Activated CD4-positive, CD25-positive, alpha-beta regulatory T cell treated with anti-CD3 and anti-CD28 coated beads, Interleukin-2, amount 50 U/mL, for 24 hours (primary cell): Measurements from ENCODE around the gene SUMO2.
"Not testable (repeated sequence)": the region's sequence is repeated elsewhere in the genome, so short reads cannot be mapped to it uniquely, and the experiment has no call there.

Experiments
- ATAC-seq, 2 donors: fragments of 150-1000 bp; cut with Tn5 transposase; one replicate each; pipeline ENCODE4 v1.10.0; 2021; ENCODE audit warnings: mild to moderate bottlenecking in 1 of 2, moderate library complexity in 1 of 2

The SUMO2 gene

DNA sequence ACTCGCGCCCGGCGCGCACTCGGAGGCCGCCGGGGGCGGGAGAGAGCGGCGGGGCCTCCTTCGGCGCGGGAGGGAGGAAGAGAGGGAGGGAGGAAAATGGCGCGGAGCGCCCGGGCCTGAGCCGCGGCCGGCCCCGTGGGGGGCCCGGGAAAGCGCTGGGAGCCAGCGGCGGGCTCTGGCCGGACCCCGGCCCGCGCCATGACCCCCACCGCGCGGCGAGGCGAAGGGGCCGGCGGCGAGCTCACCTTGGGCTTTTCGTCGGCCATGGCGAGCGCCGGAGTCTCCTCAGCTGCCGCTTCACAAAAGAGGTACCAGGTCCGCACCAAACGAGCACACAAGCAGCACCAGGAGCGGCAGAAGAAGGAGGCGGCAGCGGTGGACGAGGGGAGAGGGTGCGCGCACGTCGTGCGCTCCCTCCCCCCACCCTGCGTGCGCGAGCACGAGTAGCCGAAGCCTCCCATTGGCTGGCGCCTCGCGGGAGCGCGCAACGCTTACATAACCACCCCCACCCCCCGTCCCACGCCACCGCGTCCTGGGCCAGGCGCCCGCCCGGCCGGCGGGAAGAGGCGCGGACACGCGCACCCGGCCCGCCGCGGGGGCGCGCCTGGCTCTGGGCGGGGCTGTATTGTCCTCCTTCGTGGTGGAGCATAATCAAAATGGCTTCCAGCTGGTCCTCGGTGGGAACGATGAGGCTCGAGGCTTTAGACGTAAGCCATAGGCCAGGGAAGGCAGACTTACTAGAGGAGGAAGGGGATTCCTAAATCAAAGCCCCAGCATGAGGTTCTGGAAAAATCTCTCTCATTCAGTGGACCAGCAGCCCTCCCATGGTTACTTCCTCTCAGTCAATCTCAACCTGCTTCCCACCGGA lies at the start of gene SUMO2:
TSS of gene SUMO2 (minus strand) at position 391 of the 868 bp plus-strand sequence. CDS start at position 266, 125 bp downstream.
- ATAC-seq = peak; percentile 84 to 87

DNA sequence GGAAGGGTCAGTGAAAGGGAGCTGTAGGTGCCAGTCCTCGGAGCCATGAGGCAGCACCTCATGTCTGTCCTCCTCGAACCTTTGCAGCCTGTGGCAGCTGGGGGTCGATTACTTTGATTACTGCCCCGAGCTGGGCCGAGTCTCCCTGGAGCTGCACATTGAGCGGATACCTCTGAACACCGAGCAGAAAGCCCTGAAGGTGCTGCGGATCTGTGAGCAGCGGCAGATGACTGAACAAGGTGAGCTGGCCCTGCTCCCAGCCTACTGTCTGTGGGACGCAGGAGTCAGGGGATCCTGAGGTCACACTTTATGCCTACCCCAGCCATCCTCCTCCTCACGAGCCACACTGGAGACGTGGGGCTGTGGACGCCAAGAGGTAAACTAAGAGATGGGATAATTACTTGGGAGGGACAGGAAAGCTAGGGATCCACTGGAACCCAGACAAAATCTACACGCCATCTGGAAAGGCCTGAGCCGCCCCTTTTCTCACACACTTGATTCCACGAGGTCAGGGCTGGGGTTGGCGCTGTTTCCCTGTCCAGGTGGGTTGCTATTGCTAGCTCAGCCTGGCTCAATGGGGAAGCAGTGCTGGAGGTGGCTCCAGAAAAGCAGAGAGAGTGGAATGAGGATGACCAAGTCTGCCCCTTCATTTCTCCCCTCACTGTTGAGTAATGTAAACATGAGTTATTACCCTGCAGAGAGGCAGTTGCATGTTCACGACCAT lies 49.1 kb upstream of the SUMO2 start:
- ATAC-seq = no peak

DNA sequence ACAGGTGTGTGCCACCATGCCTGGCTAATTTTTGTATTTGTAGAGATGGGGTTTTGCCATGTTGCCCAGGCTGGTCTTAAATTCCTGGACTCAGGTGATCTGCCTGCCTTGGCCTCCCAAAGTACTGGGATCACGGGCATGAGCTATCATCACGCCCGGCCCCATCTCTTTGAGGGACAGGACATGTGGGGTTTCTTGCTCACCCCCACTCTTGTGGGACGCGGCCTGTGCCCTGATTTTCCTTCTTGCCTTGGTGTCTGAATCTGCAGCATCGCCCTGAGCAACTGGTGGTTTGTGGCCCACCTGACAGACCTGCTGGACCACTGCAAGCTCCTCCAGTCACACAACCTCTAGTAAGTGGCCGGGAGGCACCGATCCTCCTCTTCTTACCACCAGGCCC lies 48.3 kb upstream of the SUMO2 start:
- no peak for ATAC-seq

DNA sequence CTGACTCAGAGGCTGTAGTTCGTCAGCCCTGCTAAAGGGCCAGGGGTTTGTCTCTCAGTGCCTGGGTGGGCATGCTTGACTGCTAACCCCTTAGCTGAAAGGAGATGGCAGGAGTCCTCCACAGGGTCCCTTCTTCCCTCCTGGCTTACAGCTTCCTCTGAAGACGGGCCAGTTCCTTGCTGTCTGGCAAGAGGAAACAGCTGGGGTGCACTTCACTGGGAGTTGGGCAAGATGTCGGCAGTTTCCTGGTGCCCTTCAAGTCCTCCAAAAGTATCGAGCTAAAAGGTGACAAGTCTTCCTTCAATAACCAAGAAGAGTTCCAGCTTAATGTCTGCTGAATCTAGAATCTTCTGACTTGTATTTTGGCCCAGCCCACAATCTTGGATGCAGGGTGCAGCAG lies 46.1 kb upstream of the SUMO2 start:
- ATAC-seq = no peak

DNA sequence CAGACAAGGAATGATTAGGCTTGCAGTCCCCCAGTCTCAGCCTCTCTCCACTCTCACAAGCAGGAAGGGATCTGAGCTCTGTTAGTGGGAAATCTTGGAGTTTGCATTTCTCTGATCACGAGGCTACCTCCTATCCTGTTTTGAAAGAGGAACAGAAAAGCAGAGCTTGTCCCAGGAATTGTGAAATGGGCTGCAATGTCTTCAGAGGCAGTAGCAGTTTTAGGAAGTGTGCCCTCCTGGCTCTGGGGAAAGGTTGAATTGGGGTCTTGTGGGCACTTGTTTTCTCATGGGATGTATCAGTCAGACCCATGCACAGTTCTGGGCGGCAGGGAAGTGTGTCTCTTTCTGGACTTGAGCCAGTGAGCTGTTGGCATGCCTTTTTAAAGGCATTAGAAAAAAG lies 45.5 kb upstream of the SUMO2 start:
- no peak for ATAC-seq

DNA sequence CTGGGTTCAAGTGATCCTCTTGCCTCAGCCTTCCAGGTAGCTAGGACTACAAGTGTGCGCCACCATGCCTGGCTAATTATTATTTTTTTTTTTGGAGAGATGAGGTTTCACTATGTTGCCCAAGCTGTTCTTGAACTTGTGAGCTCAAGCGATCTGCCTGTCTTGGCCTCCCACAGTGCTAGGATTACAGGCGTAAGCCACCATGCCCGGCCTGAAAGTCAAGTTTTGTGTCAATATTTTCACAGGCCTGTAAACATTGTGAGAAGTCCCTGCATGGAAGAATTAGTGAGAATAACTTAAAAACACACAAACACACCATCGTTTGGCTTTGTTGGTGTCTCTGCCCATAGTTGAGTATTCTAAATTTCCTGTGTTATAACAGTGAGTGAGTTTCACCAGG lies 45.0 kb upstream of the SUMO2 start:
- no peak for ATAC-seq

DNA sequence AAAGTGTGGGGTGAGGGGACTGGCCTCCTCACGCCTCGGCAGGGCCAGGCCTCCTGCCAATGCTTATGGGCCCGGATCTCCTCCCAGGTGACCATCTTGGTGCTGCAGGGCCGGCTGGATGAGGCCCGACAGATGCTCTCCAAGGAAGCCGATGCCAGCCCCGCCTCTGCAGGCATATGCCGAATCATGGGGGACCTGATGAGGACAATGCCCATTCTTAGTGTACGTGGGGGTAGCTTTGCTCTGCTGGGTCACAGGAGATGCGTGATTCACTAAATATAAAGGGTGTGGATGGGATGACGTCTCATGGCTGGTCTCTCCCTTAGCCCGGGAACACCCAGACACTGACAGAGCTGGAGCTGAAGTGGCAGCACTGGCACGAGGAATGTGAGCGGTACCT lies 42.3 kb upstream of the SUMO2 start:
- ATAC-seq = no peak

DNA sequence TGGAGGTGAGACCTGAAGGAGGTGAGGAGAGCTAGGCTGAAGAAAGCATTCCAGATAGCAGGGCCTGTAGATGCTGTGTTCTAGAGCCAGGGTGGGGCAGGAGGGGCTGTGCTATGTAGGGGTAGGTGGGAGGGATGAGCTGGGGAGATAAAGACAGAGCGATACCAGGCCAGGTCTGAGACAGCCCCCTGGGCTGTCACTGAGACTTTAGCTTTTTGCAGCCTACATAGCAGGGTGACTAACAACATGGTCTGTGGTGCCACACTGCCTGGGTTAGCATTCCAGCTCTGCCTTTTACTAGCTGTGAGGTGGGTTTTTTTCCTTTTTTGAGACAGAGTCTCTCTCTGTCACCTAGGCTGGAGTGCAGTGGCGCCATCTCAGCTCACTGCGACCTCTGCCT lies 37.1 kb upstream of the SUMO2 start:
- no peak for ATAC-seq

DNA sequence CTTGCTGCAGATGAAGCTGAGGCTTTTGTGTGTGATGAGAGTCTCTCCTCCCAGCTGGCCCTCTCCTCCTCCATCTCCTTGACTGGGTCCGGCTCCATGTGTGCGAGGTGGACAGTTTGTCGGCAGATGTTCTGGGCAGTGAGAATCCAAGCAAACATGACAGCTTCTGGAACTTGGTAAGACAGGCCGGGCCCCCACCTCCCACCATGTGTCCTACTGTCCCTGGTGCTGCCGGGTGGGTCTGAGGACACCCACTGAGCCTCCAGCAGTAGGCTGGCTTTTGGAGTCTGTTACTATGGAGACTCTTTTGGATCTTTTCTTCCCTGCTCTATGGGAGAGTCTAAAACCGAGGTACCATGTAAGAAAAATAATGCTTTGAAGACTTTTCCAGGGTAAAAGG lies 35.4 kb upstream of the SUMO2 start:
- no peak for ATAC-seq

DNA sequence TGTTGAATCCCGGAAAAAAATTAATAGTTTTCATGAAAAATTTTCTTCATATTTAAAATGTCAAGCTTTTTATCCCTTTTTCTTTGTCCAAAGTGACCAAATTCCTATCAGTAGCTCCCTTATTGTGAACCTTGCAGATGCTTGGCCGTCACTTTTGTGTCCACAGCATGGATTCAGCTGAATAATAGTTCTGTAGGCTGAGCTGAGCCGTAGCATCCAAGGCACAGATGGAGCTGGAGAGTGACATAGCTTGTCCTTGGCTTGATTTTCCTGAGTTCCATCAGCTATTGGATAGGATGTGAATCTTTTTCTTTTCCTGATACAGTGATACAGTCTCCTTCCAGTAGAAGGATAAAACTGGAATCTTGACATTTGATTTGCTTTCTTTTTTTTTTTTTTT lies 26.3 kb upstream of the SUMO2 start:
- no peak for ATAC-seq

DNA sequence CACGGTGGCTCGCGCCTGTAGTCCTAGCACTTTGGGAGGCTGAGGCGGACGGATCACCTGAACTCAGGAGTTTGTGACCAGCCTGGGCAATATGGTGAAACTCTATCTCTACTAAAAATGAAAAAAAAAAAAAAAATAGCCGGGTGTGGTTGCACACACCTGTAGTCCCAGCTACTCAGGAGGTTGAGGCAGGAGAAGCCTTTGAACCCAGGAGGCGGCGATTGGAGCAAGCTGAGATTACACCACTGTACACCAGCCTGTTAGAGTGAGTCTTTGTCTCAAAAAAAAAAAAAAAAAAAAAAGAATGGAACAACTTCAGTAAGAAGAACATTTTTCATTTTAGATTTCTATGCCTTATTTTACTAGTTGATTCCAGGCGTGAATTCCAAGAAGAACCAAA lies 25.4 kb upstream of the SUMO2 start:
- ATAC-seq = no peak

DNA sequence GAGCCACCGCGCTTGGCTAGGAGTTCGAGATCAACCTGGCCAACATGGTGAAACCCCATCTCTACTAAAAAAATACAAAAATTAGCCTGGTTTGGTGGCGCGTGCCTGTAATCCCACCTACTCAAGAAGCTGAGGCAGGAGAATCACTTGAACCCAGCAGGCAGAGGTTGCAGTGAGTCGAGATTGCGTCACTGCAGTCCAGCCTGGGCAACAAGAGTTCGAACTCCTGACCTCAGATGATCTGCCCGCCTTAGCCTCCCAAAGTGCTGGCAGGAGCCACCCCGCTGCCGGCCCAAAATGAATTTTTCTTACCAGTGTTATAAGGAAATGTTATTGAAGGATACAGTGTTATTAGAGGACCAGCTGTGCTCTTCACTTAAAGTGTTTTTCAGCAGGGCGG lies 25.0 kb upstream of the SUMO2 start:
- ATAC-seq = no peak

DNA sequence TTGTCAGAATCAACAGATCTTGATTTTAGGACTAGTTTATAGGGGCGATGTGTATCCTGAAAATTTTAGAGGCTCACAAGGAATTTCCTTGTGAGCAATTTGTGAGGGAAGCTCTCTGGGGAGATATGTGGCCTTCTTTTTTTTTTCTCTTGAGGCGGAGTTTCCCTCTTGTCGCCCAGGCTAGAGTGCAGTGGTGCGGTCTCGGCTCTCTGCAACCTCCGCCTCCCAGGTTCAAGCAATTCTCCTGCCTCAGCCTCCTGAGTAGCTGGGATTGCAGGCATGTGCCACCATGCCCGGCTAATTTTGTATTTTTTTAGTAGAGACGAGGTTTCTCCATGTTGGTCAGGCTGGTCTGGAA lies 24.3 kb upstream of the SUMO2 start:
- not testable (repeated sequence) for ATAC-seq

DNA sequence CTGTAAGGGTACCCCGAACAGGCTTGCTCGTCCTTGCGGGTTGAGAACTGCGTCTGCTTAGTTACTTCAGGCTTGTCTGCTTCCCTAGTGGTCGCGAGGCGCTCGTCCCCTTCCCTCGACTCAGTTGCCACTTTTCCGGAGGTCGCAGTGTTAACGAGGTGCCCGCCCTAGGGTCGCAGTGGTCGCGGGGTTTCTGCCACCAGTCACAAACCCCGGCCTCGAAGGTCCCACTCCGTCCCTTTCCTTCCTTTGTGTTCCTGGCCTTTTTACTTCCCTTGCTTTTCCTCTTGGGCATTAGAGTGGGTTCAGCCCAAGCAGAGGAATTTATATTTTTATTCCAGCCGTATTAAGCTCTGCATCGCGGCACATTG lies 23.0 kb upstream of the SUMO2 start:
- peak; percentile 9 to 13 for ATAC-seq

DNA sequence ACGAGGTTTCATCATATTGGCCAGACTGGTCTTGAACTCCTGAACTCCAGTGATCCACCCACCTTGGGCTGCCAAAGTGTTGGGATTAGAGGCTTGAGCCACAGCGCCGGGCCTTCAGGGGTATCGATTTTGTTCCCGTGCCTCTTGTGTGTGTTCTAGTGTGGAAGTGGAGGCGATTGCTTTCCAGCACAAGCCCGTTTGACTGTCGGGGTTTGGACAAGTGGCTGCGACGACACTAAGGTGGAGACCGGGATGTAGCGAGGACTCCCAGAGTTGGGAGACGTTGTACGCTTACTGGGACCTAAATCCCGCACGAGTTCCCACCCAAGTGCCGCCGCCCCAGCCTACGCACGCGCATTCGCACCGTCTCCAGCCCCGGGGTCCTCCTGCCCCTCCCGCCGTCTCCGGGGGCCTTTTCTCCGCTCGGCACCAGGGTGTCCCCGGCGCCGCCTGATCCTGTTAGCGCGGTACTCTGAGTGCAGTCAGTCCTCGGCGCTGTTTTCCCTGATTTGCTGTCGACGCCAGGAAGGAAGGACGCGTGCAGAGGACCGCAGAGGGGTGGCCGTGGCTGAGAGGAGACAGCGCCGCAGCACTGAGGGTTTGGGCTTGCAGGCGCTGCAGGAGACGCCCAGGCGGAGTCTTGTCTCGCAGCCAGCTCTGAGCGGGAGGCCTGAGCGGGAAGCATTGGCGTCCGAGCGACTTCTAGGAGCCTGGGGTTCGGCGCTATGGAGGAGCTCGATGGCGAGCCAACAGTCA lies 22.5 kb upstream of the SUMO2 start, which contains the start of gene NUP85:
TSS of gene NUP85 (plus strand) at position 643 of the 756 bp plus-strand sequence. CDS start at position 726, 83 bp downstream.
- ATAC-seq = peak; percentile 87 to 90

DNA sequence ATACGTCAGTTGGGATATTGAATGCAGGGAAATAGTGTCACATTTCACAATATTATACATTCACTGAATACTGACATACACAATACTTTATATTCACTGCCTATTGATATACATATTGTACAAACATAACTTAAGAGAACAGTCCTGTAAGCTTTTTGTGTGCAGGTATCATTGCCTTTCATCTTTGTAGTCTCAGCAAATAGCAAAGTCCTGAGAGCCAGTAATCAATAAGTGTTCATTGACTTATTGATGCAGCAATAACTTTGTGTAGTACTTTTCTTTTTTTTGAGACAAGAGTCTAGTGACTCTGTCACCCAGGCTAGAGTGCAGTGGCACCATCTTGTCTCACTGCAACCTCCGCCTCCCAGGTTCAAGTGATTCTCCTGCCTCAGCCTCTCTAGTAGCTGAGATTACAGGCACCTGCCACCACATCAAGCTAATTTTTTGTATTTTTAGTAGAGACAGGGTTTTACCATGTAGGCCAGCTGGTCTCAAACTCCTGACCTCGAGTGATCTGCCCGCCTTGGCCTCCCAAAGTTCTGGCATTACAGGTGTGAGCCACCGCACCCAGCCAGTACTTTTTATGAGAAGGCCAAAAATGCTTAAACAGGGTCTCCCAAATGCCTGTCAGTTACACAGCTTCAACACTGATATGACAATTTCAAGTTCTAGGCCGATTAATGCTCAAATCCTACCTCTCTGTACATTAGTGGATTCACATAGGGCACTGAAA lies 17.3 kb upstream of the SUMO2 start:
- no peak for ATAC-seq

DNA sequence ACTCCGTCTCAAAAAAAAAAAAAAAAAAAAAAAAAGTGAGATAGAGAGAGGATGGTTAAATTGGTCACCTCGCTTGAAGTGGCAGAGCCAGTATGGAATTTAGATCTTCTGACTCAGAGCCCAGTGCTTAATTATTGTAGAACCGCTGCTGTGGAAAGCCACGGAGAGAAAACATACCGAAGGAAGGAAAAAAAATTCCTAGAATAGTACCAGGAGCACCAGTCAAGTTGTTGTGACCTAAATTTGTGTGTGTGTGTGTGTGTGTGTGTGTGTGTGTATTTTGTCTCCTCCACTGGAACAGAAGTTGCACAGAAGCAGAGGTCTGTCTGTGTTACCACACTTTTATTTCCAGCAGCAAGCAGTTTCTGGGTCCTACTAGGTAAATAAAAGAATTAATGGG lies 12.1 kb upstream of the SUMO2 start:
- no peak for ATAC-seq

DNA sequence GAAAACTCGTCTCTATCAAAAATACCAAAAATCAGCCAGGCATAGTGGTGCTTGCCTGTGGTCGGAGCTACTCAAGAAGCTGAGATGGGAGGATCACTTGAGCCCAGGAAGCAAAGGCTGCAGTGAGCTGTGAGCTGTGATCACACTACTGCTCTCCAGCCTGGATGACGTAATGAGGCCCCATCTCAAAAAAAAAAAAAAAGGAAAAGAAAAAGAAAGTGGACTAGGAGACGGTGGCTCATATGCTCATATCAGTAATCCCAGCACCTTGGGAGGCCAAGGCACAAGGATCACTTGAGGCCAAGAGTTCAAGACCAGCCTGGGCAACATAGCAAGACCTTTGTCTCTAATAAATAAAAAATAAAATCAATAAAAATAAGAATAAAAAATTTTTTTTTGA lies 8.8 kb upstream of the SUMO2 start:
- ATAC-seq = no peak

DNA sequence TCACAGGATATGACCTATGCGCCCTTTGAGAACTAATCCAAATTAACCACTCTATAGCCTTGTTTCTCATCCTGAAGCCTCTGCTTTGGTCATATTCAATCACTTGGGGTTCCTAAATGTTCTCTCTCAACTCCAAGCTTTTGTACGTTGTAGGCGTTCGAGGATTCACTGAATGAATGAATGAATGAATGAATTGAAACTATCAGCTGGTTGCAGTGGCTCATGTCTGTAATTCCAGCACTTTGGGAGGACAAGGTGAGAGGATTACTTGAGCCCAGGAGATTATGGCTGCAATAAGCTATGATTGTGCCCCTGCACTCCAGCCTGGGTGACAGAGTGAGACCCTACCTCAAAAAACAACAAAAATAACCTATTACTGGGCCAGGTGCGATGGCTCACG lies 5.9 kb upstream of the SUMO2 start:
- no peak for ATAC-seq

DNA sequence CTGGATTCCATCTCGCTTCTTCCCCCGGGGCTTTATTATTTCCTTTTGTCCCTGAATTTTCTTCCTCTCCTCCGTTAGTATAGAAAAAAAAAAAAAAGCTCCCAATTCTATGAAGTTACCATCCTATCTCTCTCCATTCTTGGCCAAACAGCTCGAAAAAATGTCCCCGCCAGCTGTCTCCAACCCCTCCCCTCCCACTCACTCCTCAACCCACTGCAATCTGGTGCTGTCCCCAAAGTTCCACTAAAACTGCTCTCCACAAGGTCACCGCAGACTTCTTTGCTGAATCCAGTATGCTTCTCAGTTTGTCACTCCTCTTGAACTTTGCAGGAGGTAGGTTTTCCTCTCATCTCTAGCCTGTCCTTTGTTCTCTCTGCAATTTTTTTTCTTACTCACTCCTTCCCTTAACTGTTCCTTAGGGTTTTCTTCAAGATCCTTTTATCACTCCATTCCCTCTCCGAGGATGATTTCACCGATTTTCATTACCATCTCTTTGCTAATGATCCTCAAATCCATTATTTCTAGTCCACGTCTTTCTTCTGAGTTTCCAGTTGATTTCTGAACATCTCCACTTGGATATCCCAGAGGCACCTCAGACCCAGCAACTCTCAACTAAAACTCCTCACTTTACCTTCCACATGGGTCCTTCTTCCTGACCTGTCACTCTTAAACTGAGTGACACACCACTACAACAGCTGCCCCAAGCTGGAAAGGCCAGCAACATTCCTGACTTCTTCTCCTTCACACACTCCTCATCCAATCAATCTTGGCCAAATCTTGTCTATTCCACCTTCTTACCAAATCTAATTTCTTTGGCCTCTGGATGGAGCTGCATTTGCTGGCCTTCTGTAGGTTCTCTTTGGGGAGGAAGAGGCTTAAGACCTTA lies 1.5 kb upstream of the SUMO2 start:
- no peak for ATAC-seq

DNA sequence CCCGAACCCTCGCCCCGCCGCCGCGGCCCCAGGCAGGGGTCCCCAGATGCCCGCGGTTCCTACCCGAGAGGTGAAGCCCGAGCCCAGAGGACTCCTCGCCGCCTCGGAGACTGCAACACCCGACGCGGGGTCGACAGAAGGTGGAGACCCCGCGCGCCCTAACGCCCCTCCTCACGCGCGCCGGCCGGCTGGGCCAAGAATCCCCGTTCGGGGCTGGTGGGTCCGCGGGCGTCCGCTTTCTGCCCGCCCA lies 515 bp downstream of the SUMO2 start:
- ATAC-seq = peak in 1 of 2 donors; percentile 2
